Stimulated activated CD8-positive, alpha-beta memory T cell treated with anti-CD3 and anti-CD28 coated beads, Interleukin-15, amount 100 ng/mL, for 1 hour (primary cell): ENCODE data around the gene ANK3.
"Not testable (repeated sequence)": the region's sequence is repeated elsewhere in the genome, so short reads cannot be mapped to it uniquely, and the experiment has no call there.

Experiments used
- DNase-seq: peaks from one replicate; pipeline ENCODE4 v3.0.0-alpha.2; 2020; ENCODE audit warnings: low read depth

The ANK3 gene

GRCh38 chr10:60304829-60305379 lies 84.8 kb downstream of the ANK3 start:
- DNase-seq, result no peak

- DNase-seq, result no peak
Measured at GRCh38 chr10:60303778-60304177, 85.9 kb downstream of the ANK3 start.

GRCh38 chr10:60299961-60300883 lies 89.5 kb downstream of the ANK3 start:
- no peak for DNase-seq

- DNase-seq, result no peak
Measured at GRCh38 chr10:60299390-60299778, 90.3 kb downstream of the ANK3 start.

- DNase-seq, result no peak
Measured at GRCh38 chr10:60298408-60299389, 91.0 kb downstream of the ANK3 start.

GRCh38 chr10:60296073-60296472 lies 93.6 kb downstream of the ANK3 start:
- no peak for DNase-seq

GRCh38 chr10:60295028-60295937 lies 94.4 kb downstream of the ANK3 start:
- DNase-seq, result no peak

GRCh38 chr10:60293581-60294175 lies 96.0 kb downstream of the ANK3 start:
- DNase-seq, result no peak

- no peak for DNase-seq
Measured at GRCh38 chr10:60292998-60293397, 96.7 kb downstream of the ANK3 start.

- DNase-seq, result not testable (repeated sequence)
Measured at GRCh38 chr10:60292536-60292935, 97.1 kb downstream of the ANK3 start.

GRCh38 chr10:60291344-60291930 lies 98.2 kb downstream of the ANK3 start:
- DNase-seq, result no peak

- no peak for DNase-seq
Measured at GRCh38 chr10:60290558-60290957, 99.1 kb downstream of the ANK3 start.

- DNase-seq, result no peak
Measured at GRCh38 chr10:60289800-60290199, 99.9 kb downstream of the ANK3 start.

- no peak for DNase-seq
Measured at GRCh38 chr10:60288256-60288655, 101.4 kb downstream of the ANK3 start.

- no peak for DNase-seq
Measured at GRCh38 chr10:60286559-60286958, 103.1 kb downstream of the ANK3 start.

- DNase-seq, result no peak
Measured at GRCh38 chr10:60283397-60283796, 106.3 kb downstream of the ANK3 start.

GRCh38 chr10:60282771-60283353 lies 106.8 kb downstream of the ANK3 start:
- no peak for DNase-seq

GRCh38 chr10:60281792-60282353 lies 107.8 kb downstream of the ANK3 start:
- no peak for DNase-seq

GRCh38 chr10:60281331-60281730 lies 108.3 kb downstream of the ANK3 start:
- DNase-seq, result no peak

- DNase-seq, result no peak
Measured at GRCh38 chr10:60280475-60280874, 109.2 kb downstream of the ANK3 start.
